ENCODE results near the gene TUBA1C.

DNA sequence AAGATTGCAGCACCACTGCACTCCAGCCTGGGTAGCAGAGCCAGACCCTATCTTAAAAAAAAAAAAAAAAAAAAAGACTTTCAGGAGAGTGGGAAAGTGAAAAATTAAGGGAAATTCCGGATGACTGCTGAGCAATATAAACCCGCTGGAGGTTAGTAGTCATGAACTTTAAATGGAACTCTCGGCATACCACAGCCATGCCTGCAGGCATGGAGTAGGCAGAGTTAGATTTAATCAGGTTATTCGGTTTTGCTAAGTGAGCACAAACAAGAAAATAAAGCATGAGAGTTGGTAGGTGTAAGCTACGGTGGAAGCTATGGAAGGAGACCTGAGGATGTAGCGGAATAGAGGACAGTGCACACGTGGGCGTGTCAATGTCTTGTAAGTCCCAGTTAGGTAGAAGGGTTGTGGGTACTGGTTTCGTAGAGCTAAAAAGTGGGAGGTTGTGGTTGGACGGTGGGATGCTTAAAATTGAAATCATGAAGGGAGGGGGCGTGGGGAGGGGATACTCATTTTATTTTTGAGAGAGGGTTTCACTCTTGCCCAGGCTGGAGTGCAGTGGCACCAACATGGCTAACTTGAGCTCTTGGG is 11.8 kb upstream of the TUBA1C start:
- TF ChIP-seq SUZ12 (IDR thresholded peaks at IDR 0.05; ENCODE audit: unreplicated experiment): no peak
- TF ChIP-seq, protein P1, sequence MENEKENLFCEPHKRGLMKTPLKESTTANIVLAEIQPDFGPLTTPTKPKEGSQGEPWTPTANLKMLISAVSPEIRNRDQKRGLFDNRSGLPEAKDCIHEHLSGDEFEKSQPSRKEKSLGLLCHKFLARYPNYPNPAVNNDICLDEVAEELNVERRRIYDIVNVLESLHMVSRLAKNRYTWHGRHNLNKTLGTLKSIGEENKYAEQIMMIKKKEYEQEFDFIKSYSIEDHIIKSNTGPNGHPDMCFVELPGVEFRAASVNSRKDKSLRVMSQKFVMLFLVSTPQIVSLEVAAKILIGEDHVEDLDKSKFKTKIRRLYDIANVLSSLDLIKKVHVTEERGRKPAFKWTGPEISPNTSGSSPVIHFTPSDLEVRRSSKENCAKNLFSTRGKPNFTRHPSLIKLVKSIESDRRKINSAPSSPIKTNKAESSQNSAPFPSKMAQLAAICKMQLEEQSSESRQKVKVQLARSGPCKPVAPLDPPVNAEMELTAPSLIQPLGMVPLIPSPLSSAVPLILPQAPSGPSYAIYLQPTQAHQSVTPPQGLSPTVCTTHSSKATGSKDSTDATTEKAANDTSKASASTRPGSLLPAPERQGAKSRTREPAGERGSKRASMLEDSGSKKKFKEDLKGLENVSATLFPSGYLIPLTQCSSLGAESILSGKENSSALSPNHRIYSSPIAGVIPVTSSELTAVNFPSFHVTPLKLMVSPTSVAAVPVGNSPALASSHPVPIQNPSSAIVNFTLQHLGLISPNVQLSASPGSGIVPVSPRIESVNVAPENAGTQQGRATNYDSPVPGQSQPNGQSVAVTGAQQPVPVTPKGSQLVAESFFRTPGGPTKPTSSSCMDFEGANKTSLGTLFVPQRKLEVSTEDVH (IDR thresholded peaks at IDR 0.05; ENCODE audit: low read depth, partially characterized antibody): no peak
- TF ChIP-seq, protein P2, sequence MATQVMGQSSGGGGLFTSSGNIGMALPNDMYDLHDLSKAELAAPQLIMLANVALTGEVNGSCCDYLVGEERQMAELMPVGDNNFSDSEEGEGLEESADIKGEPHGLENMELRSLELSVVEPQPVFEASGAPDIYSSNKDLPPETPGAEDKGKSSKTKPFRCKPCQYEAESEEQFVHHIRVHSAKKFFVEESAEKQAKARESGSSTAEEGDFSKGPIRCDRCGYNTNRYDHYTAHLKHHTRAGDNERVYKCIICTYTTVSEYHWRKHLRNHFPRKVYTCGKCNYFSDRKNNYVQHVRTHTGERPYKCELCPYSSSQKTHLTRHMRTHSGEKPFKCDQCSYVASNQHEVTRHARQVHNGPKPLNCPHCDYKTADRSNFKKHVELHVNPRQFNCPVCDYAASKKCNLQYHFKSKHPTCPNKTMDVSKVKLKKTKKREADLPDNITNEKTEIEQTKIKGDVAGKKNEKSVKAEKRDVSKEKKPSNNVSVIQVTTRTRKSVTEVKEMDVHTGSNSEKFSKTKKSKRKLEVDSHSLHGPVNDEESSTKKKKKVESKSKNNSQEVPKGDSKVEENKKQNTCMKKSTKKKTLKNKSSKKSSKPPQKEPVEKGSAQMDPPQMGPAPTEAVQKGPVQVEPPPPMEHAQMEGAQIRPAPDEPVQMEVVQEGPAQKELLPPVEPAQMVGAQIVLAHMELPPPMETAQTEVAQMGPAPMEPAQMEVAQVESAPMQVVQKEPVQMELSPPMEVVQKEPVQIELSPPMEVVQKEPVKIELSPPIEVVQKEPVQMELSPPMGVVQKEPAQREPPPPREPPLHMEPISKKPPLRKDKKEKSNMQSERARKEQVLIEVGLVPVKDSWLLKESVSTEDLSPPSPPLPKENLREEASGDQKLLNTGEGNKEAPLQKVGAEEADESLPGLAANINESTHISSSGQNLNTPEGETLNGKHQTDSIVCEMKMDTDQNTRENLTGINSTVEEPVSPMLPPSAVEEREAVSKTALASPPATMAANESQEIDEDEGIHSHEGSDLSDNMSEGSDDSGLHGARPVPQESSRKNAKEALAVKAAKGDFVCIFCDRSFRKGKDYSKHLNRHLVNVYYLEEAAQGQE (IDR thresholded peaks at IDR 0.05; ENCODE audit: low read depth, low read length): no peak

Data from GM12878 (cell line).